ENCODE results near the gene GPC5. TPM values are rescaled to one million over a fixed set of nuclear protein-coding genes. Genes with fewer than 3 reads are reported as not detected.

Gene GPC5
- total and polyA plus RNA-seq, 2 donors (not counting 3 experiments of a cell fraction or from before 2014, with no cell fraction given) = 0.59 to 0.97 TPM

DNA sequence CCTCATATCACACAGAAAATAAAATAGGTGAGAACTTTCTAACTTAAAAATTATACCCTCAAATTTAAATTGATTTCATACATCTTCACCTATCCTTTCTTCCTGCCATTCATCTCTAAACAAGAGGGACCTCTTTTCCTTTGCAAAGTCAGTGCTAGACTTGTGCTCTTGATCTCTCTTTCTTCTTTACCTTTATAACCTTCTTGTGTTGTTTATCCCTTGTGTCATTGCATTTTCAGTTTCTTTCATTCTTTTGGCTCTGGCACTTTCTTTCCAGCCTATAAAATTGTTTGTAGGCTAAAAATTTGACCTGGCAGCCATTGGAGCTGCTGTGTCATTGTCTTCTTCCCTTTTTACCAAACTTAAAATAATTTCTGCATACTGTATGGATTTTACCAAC is 190.1 kb downstream of the GPC5 start:
- Histone ChIP-seq H3K4me1 (ENCODE audit: control insufficient read depth, extremely low read depth, insufficient read depth, low read length) (no peaks in the 10 kb centered on the region), H3K9me3 (replicated peaks; ENCODE audit: control insufficient read depth, insufficient read depth, low read length) (no peaks in the 10 kb centered on the region), H3K4me2 (ENCODE audit: insufficient read depth, low read length) (no peak overlapping the region), H3K27me3 (ENCODE audit: control insufficient read depth in 2 of 2, insufficient read depth in 2 of 2, low read length in 2 of 2) (no peaks in the 10 kb centered on the region), H3K36me3 (ENCODE audit: control insufficient read depth in 2 of 2, extremely low read depth in 1 of 2, insufficient read depth in 2 of 2, low read length in 2 of 2) (no peaks in the 10 kb centered on the region), H3K27ac (ENCODE audit: insufficient read depth, low read depth, low read length) (no peak overlapping the region), H4K20me1 (replicated peaks; ENCODE audit: control insufficient read depth, extremely low read depth, insufficient read depth, low read length) (no peaks in the 10 kb centered on the region), H3K9me1 (replicated peaks; ENCODE audit: control insufficient read depth, extremely low read depth, insufficient read depth, low read length) (no peaks in the 10 kb centered on the region), H3K9ac (replicated peaks; ENCODE audit: extremely low read depth, insufficient read depth, low read length) (no peak overlapping the region), H3K4me3 (replicated peaks in 1 of 3; ENCODE audit: insufficient read depth in 1 of 3, low read depth in 1 of 3, low read length in 3 of 3) (no peak overlapping the region), H2AFZ (ENCODE audit: low read depth, low read length) (no peak overlapping the region), H3K79me2 (ENCODE audit: control insufficient read depth, insufficient read depth, low read length) (no peaks in the 10 kb centered on the region)
- POLR2A ChIA-PET = no interaction called here
- no peak for FAIRE-seq
- intact Hi-C loops (cut with micrococcal nuclease) (no loop called here), dilution Hi-C loops (cut with MboI; ENCODE audit: extremely low pct_ligation_motif_present, low sequenced_read_pairs) (no loop called here)
- no TSS peak for BruUV-seq (replicated peaks)
- no peak for DNase-seq (ENCODE audit: low read depth, low spot score)
- TF ChIP-seq MAX (IDR thresholded peaks at IDR 0.05; ENCODE audit: insufficient read depth, insufficient read length) (no peak), FOS (IDR thresholded peaks at IDR 0.05; ENCODE audit: borderline replicate concordance, insufficient read depth, low read length) (no peak)
- CTCF ChIA-PET = no interaction called here

GRCh38 chr13:91592056-91593014 is 193.9 kb downstream of the GPC5 start:
- no peak overlapping the region for H2AFZ ChIP-seq (ENCODE audit: low read depth, low read length)
- H3K4me3 ChIP-seq (replicated peaks in 1 of 3; ENCODE audit: insufficient read depth in 1 of 3, low read depth in 1 of 3, low read length in 3 of 3) = no peak overlapping the region
- no peaks in the 10 kb centered on the region for H3K27me3 ChIP-seq (ENCODE audit: control insufficient read depth in 2 of 2, insufficient read depth in 2 of 2, low read length in 2 of 2)
- H3K4me1 ChIP-seq (ENCODE audit: control insufficient read depth, extremely low read depth, insufficient read depth, low read length) = no peaks in the 10 kb centered on the region
- no peak for TF ChIP-seq MYC (IDR thresholded peaks at IDR 0.05; ENCODE audit: low read depth, low read length)
- TF ChIP-seq, protein P1, sequence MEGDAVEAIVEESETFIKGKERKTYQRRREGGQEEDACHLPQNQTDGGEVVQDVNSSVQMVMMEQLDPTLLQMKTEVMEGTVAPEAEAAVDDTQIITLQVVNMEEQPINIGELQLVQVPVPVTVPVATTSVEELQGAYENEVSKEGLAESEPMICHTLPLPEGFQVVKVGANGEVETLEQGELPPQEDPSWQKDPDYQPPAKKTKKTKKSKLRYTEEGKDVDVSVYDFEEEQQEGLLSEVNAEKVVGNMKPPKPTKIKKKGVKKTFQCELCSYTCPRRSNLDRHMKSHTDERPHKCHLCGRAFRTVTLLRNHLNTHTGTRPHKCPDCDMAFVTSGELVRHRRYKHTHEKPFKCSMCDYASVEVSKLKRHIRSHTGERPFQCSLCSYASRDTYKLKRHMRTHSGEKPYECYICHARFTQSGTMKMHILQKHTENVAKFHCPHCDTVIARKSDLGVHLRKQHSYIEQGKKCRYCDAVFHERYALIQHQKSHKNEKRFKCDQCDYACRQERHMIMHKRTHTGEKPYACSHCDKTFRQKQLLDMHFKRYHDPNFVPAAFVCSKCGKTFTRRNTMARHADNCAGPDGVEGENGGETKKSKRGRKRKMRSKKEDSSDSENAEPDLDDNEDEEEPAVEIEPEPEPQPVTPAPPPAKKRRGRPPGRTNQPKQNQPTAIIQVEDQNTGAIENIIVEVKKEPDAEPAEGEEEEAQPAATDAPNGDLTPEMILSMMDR (IDR thresholded peaks at IDR 0.05; ENCODE audit: extremely low read depth in 1 of 2, insufficient read depth in 1 of 2, low read depth in 1 of 2, low read length in 2 of 2) = no peak
- TF ChIP-seq GATA2 (IDR thresholded peaks at IDR 0.05; ENCODE audit: insufficient read depth, insufficient read length, low read depth, low read length) = no peak
- TF ChIP-seq MAX (IDR thresholded peaks at IDR 0.05; ENCODE audit: insufficient read depth, insufficient read length) = no peak
- H4K20me1 ChIP-seq (replicated peaks; ENCODE audit: control insufficient read depth, extremely low read depth, insufficient read depth, low read length) = no peaks in the 10 kb centered on the region
- H3K9me3 ChIP-seq (replicated peaks; ENCODE audit: control insufficient read depth, insufficient read depth, low read length) = no peaks in the 10 kb centered on the region
- H3K79me2 ChIP-seq (ENCODE audit: control insufficient read depth, insufficient read depth, low read length) = no peaks in the 10 kb centered on the region
- intact Hi-C loops (cut with micrococcal nuclease) = no loop called here
- dilution Hi-C loops (cut with MboI; ENCODE audit: extremely low pct_ligation_motif_present, low sequenced_read_pairs) = no loop called here
- no peaks in the 10 kb centered on the region for H3K36me3 ChIP-seq (ENCODE audit: control insufficient read depth in 2 of 2, extremely low read depth in 1 of 2, insufficient read depth in 2 of 2, low read length in 2 of 2)
- ChIA-PET POLR2A (no interaction called here), CTCF (no interaction called here)
- no peak for DNase-seq (ENCODE audit: low read depth, low spot score)
- H3K4me2 ChIP-seq (ENCODE audit: insufficient read depth, low read length) = no peak overlapping the region
- no peak for FAIRE-seq
- BruUV-seq (replicated peaks) = no TSS peak
- H3K27ac ChIP-seq (ENCODE audit: insufficient read depth, low read depth, low read length) = no peak overlapping the region
- H3K9ac ChIP-seq (replicated peaks; ENCODE audit: extremely low read depth, insufficient read depth, low read length) = no peak overlapping the region
- no peaks in the 10 kb centered on the region for H3K9me1 ChIP-seq (replicated peaks; ENCODE audit: control insufficient read depth, extremely low read depth, insufficient read depth, low read length)

All from endothelial cell of umbilical vein (primary cell).